ENCODE measurements around the gene DIDO1. TPM values are rescaled to one million over a fixed set of nuclear protein-coding genes. Genes with fewer than 3 reads are reported as not detected.

DIDO1 gene
- total and polyA plus RNA-seq, 2 of the 13 experiments (the other 11 are each of a cell fraction or from before 2014, with no cell fraction given) = 75.0 to 75.1 TPM

GRCh38 chr20:62921119-62921687 lies 5.1 kb downstream of the DIDO1 start (continued):
- TF ChIP-seq NR2C2 (CRISPR knock-in tag; IDR thresholded peaks at IDR 0.05; ENCODE audit: borderline replicate concordance) (no peak), NFKBIZ (CRISPR knock-in tag; IDR thresholded peaks at IDR 0.05) (0 out of 2 replicates have a peak, but pooled peaks have one; percentile 78), POGK (CRISPR knock-in tag; conservative IDR thresholded peaks at IDR 0.05) (0 out of 2 replicates have a peak, but pooled peaks have one; percentile 34), AGO1 (IDR thresholded peaks at IDR 0.05; ENCODE audit: low read depth, low read length, poor library complexity, severe bottlenecking) (no peak), ZFP82 (CRISPR knock-in tag; IDR thresholded peaks at IDR 0.05; ENCODE audit: borderline replicate concordance) (no peak), NFYC (CRISPR knock-in tag; IDR thresholded peaks at IDR 0.05) (no peak), MXD4 (CRISPR knock-in tag; IDR thresholded peaks at IDR 0.05) (peak; percentile 51; the same call in 1 of the 2 replicates), ZSCAN31 (CRISPR knock-in tag; IDR thresholded peaks at IDR 0.05; ENCODE audit: low read depth) (peak; percentile 72; the same call in 1 of the 2 replicates), ZNF549 (CRISPR knock-in tag; IDR thresholded peaks at IDR 0.05) (no peak), ZNF253 (CRISPR knock-in tag; IDR thresholded peaks at IDR 0.05; ENCODE audit: borderline replicate concordance) (no peak), EP300 (IDR thresholded peaks at IDR 0.05; ENCODE audit: low read depth in 2 of 2, low read length in 2 of 2) (no peak), EP300 (CRISPR knock-in tag; IDR thresholded peaks at IDR 0.05; ENCODE audit: borderline replicate concordance) (no peak), ZNF598 (CRISPR knock-in tag; IDR thresholded peaks at IDR 0.05; ENCODE audit: borderline replicate concordance) (no peak; the same call in 1 of the 2 replicates), CREBL2 (CRISPR knock-in tag; IDR thresholded peaks at IDR 0.05; ENCODE audit: borderline replicate concordance) (no peak), ZSCAN22 (CRISPR knock-in tag; IDR thresholded peaks at IDR 0.05) (no peak), MEIS1 (CRISPR knock-in tag; IDR thresholded peaks at IDR 0.05; ENCODE audit: borderline replicate concordance) (peak; percentile 48; the same call in 1 of the 2 replicates), GTF2F1 (IDR thresholded peaks at IDR 0.05; ENCODE audit: low read length) (no peak), ZNF614 (CRISPR knock-in tag; IDR thresholded peaks at IDR 0.05; ENCODE audit: borderline replicate concordance) (peak; percentile 72; the same call in 1 of the 2 replicates), ZNF446 (CRISPR knock-in tag; IDR thresholded peaks at IDR 0.05) (no peak), ZBTB20 (CRISPR knock-in tag; IDR thresholded peaks at IDR 0.05; ENCODE audit: borderline replicate concordance, low read depth) (peak; percentile 46; the same call in 1 of the 2 replicates)

Data from HepG2 (cell line).